Keratinocyte (primary cell): ENCODE results near the gene VPS8. TPM values are rescaled to one million over a fixed set of nuclear protein-coding genes. Genes with fewer than 3 reads are reported as not detected.

ENCODE experiments used
- DNase-seq: peaks from one replicate; pipeline ENCODE4 v3.0.0-alpha.2; 2011; ENCODE audit warnings: low read depth, missing footprints, low spot score
- FAIRE-seq: peaks from 2 replicates; lab custom pipeline; 2011; peaks lifted over from hg19 to GRCh38; lab: Jason Lieb, UNC
- H2AFZ ChIP-seq: 2 replicates; pipeline ENCODE4 v1.6.0; 2012; ENCODE audit warnings: low read length, control low read depth, inconsistent platforms; ENCODE audit not compliant: control insufficient read depth
- H3K27ac ChIP-seq: 2 replicates; pipeline ENCODE4 v1.5.1; 2011; ENCODE audit warnings: low read length; ENCODE audit not compliant: control insufficient read depth, insufficient read depth
- H3K27me3 ChIP-seq: 3 replicates; pipeline ENCODE4 v1.6.0; 2011; ENCODE audit warnings: low read length; ENCODE audit not compliant: control insufficient read depth, insufficient read depth; ENCODE audit errors: extremely low read depth
- H3K36me3 ChIP-seq, 2 experiments: 2 replicates in 1 of 2; 3 replicates in 1 of 2; pipeline ENCODE4 v1.5.1; 2011; ENCODE audit warnings: low read length in 2 of 2, mild to moderate bottlenecking in 1 of 2; ENCODE audit not compliant: control insufficient read depth in 2 of 2, insufficient read depth in 2 of 2; ENCODE audit errors: extremely low read depth in 1 of 2
- H3K4me1 ChIP-seq: 3 replicates; pipeline ENCODE4 v1.5.1; 2011; ENCODE audit warnings: low read length; ENCODE audit not compliant: control insufficient read depth, insufficient read depth; ENCODE audit errors: extremely low read depth
- H3K4me2 ChIP-seq: 3 replicates; pipeline ENCODE4 v1.6.0; 2011; ENCODE audit warnings: low read depth, low read length; ENCODE audit not compliant: control insufficient read depth, insufficient read depth; ENCODE audit errors: extremely low read depth
- H3K4me3 ChIP-seq, 3 experiments: fragments of 200-600 bp in 1 of 3; sonication (generic) in 1 of 3; 2 replicates in 2 of 3; 3 replicates in 1 of 3; pipeline ENCODE4 v1.5.1; 2011 to 2016; ENCODE audit warnings: low read length in 3 of 3, mild to moderate bottlenecking in 3 of 3, control low read depth in 2 of 3, inconsistent platforms in 1 of 3, low read depth in 1 of 3, mixed read lengths in 1 of 3, mixed run types in 1 of 3, moderate library complexity in 1 of 3; ENCODE audit not compliant: control insufficient read depth in 2 of 3, insufficient read depth in 2 of 3; ENCODE audit errors: extremely low read depth in 1 of 3
- H3K79me2 ChIP-seq: 2 replicates; pipeline ENCODE4 v1.6.0; 2012; ENCODE audit warnings: low read length; ENCODE audit not compliant: control insufficient read depth, insufficient read depth
- H3K9ac ChIP-seq: 3 replicates; pipeline ENCODE4 v1.6.0; 2011; ENCODE audit warnings: low read length; ENCODE audit not compliant: control insufficient read depth, insufficient read depth; ENCODE audit errors: extremely low read depth
- H3K9me1 ChIP-seq: 3 replicates; pipeline ENCODE4 v1.6.0; 2011; ENCODE audit warnings: low read length; ENCODE audit not compliant: control insufficient read depth, insufficient read depth; ENCODE audit errors: extremely low read depth
- H3K9me3 ChIP-seq: 2 replicates; pipeline ENCODE4 v1.5.1; 2012; ENCODE audit warnings: low read depth, low read length; ENCODE audit not compliant: control insufficient read depth
- H4K20me1 ChIP-seq: 3 replicates; pipeline ENCODE4 v1.6.0; 2011; ENCODE audit warnings: low read length; ENCODE audit not compliant: control insufficient read depth, insufficient read depth; ENCODE audit errors: extremely low read depth
- EZH2 ChIP-seq: IDR thresholded peaks from one replicate; pipeline ENCODE4 v1.6.1; 2012; ENCODE audit warnings: inconsistent platforms, mild to moderate bottlenecking, low read length, moderate library complexity
- dilution Hi-C: fragments of 300-500 bp; cut with MboI; formaldehyde crosslinking; loops from one replicate; pipeline ENCODE4 v1.7.0; 2020; ENCODE audit warnings: low sequenced_read_pairs; ENCODE audit not compliant: extremely low pct_ligation_motif_present
- polyA plus RNA-seq, 5 experiments: library from polyadenylated mRNA; depleted of rRNA in 3 of 5; stranded (reverse) in 3 of 5; stranded (forward) in 1 of 5; unstranded in 1 of 5; fragments of >200 nt; gene quantifications; 1 replicate in 1 of 5; 2 replicates in 3 of 5; 3 replicates in 1 of 5; pipeline versions ENCODE4 v1.2.1 to v1.2.3, GENCODE V29; 2011 to 2012; ENCODE audit warnings: missing spikeins in 2 of 5, low read depth in 1 of 5, low replicate concordance in 1 of 5
- TF ChIP-seq, protein P1 (sequence below), 3 experiments: IDR thresholded peaks in 1 of 3; conservative IDR thresholded peaks in 1 of 3; optimal IDR thresholded peaks in 1 of 3; 2 replicates in 2 of 3; 3 replicates in 1 of 3; pipeline versions ENCODE3 to v1.5.1; 2011; ENCODE audit warnings: low read length in 3 of 3, mild to moderate bottlenecking in 3 of 3, moderate library complexity in 2 of 3, control low read depth in 1 of 3, inconsistent platforms in 1 of 3; ENCODE audit not compliant: insufficient read depth in 2 of 3; ENCODE audit errors: extremely low read depth in 1 of 3

Gene VPS8
- polyA plus RNA-seq, 1 donor (not counting 4 experiments of a cell fraction or from before 2014, with no cell fraction given): 28.4 TPM

DNA sequence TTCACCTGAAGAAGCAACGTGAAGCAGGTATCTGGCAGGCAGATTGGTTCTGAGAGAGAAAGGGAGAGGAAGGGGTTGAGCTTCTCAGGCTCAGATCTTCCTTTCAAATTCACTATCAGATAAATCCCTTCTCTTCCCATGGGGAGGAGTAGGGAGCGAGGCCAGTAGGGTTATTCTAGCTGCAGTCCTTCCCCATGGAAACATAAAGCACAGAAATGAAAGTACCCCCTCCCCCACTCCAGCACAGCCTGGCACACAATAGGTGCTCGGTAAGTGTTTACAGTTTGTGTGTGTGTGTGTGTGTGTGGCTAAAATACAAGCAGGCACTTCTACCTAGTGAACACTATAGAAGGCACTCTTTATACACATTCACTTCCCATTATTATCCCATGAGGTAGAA, 20.8 kb upstream of the VPS8 start:
- peaks cover 10% of the 10 kb centered on the region for H3K4me1 ChIP-seq
- H3K9me1 ChIP-seq: no peaks in the 10 kb centered on the region
- no peak overlapping the region for H3K4me3 ChIP-seq
- no peak overlapping the region for H3K4me2 ChIP-seq
- H3K27me3 ChIP-seq: peaks cover 8% of the 10 kb centered on the region
- no peaks in the 10 kb centered on the region for H3K9me3 ChIP-seq
- no peak for DNase-seq
- no peak overlapping the region for H3K27ac ChIP-seq
- H4K20me1 ChIP-seq: no peaks in the 10 kb centered on the region
- H3K79me2 ChIP-seq: no peaks in the 10 kb centered on the region
- FAIRE-seq: no peak
- TF ChIP-seq, protein P1, sequence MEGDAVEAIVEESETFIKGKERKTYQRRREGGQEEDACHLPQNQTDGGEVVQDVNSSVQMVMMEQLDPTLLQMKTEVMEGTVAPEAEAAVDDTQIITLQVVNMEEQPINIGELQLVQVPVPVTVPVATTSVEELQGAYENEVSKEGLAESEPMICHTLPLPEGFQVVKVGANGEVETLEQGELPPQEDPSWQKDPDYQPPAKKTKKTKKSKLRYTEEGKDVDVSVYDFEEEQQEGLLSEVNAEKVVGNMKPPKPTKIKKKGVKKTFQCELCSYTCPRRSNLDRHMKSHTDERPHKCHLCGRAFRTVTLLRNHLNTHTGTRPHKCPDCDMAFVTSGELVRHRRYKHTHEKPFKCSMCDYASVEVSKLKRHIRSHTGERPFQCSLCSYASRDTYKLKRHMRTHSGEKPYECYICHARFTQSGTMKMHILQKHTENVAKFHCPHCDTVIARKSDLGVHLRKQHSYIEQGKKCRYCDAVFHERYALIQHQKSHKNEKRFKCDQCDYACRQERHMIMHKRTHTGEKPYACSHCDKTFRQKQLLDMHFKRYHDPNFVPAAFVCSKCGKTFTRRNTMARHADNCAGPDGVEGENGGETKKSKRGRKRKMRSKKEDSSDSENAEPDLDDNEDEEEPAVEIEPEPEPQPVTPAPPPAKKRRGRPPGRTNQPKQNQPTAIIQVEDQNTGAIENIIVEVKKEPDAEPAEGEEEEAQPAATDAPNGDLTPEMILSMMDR (optimal IDR thresholded peaks at IDR 0.05 in 1 of 3, IDR thresholded peaks at IDR 0.05 in 1 of 3, conservative IDR thresholded peaks at IDR 0.05 in 1 of 3; ENCODE audit: extremely low read depth in 1 of 3, insufficient read depth in 2 of 3, low read length in 3 of 3): no peak
- TF ChIP-seq EZH2: no peak
- H3K9ac ChIP-seq: no peak overlapping the region
- H2AFZ ChIP-seq: no peak overlapping the region
- H3K36me3 ChIP-seq: no peaks in the 10 kb centered on the region
- dilution Hi-C loops: no loop called here

DNA sequence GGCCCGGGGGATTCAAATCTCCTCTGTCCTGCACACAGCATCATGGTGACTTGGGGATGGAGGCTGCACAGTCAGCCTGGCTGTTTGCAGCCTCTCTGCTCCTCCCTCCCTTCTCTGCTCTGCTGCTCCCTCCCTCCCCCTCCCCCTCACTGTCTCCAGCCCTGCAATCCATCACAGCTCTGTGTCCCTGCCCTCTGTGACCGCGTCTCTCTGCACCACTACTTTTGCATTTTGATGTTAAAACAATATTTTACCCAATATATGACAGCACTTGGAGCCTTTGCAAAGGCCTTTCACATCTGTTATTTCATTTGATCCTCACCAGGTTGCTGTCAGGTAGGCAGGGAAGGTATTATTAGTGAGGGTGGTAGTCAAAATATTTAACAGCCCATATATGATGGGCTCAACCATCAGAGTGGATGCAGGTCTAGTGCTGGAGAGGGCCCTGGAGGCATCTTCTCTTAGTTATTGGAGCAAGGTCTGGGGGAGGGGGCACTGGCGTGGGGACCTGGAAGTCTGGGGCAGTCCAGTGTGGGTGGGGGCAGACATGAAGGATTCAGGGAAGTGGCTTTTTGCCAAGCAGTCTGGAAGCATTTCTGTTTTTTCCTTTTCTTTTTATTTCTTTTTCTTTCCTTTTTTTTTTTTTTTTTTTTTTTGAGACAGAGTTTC, 16.3 kb upstream of the VPS8 start:
- Histone ChIP-seq H4K20me1 (no peaks in the 10 kb centered on the region), H3K27ac (no peak overlapping the region), H3K9me3 (no peaks in the 10 kb centered on the region), H3K9ac (no peak overlapping the region), H3K4me3 (no peak overlapping the region), H3K4me2 (no peak overlapping the region), H3K36me3 (no peaks in the 10 kb centered on the region), H3K27me3 (peaks cover 6% of the 10 kb centered on the region), H2AFZ (no peak overlapping the region), H3K4me1 (no peaks in the 10 kb centered on the region), H3K9me1 (no peaks in the 10 kb centered on the region), H3K79me2 (no peaks in the 10 kb centered on the region)
- TF ChIP-seq EZH2: no peak
- TF ChIP-seq, protein P1 (optimal IDR thresholded peaks at IDR 0.05 in 1 of 3, IDR thresholded peaks at IDR 0.05 in 1 of 3, conservative IDR thresholded peaks at IDR 0.05 in 1 of 3; ENCODE audit: extremely low read depth in 1 of 3, insufficient read depth in 2 of 3, low read length in 3 of 3): no peak
- dilution Hi-C loops: no loop called here
- DNase-seq (no peak), FAIRE-seq (no peak)
